NCI-H345 treated with DMSO at 0.1 percent for 48 hours (cell line): ENCODE measurements around the gene PDIA5.

ENCODE experiments used
- DNase-seq: peaks from one replicate; lab custom pipeline; 2025; ENCODE audit not compliant: unreplicated experiment; lab: John Stamatoyannopoulos, UW

Gene PDIA5

DNA sequence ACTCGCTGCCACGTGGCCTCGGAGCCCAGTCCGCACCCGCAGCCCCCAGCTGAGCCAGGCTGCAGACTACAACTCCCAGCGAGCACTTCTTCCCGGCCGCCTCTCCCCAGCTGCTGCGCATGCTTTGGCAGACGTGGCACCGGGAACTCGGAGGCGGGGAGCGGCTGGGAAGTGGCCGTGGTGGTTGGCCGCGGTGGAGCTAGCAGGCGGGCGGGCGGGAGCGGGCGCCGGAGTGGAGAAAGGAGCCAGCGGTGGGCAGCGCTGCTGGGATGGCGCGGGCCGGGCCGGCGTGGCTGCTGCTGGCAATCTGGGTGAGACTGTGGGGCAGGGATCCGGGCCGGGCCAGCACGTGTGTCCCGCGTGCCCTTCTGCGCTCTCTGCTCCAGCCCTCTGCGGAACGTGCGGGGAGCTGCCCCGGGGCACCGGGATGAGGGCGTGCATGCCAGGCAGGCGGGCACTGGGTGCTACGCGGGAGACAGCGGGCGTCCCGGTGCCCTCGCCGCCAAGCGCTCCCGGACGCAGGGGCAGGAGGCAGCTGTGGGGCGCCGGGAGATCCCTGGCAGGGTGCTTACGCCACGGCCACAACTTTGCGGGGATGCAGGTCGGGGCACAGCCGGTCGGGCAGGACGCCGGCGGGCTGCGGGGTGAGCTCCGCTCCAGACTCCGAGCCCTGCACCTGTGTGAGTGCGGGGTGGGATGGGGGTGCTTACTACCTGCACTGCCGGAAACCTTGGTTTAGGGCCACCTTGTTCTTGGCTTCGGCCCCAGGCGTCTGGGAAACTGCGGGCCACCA lies at the start of gene PDIA5:
TSS of gene PDIA5 (plus strand) at position 130 of the 793 bp plus-strand sequence. CDS start at position 270, 140 bp downstream.
- peak; percentile 40 for DNase-seq

GRCh38 chr3:123018683-123019082 lies 48.1 kb upstream of the PDIA5 start:
- DNase-seq: no peak

- DNase-seq: no peak
These were observed 47.7 kb upstream of the PDIA5 start for GRCh38 chr3:123019161-123019560.

- no peak for DNase-seq
These were observed 47.2 kb upstream of the PDIA5 start for GRCh38 chr3:123019591-123019990.

- no peak for DNase-seq
These were observed 46.1 kb upstream of the PDIA5 start for GRCh38 chr3:123020709-123021108.

- DNase-seq: no peak
These were observed 45.4 kb upstream of the PDIA5 start for GRCh38 chr3:123021388-123021787.

DNA sequence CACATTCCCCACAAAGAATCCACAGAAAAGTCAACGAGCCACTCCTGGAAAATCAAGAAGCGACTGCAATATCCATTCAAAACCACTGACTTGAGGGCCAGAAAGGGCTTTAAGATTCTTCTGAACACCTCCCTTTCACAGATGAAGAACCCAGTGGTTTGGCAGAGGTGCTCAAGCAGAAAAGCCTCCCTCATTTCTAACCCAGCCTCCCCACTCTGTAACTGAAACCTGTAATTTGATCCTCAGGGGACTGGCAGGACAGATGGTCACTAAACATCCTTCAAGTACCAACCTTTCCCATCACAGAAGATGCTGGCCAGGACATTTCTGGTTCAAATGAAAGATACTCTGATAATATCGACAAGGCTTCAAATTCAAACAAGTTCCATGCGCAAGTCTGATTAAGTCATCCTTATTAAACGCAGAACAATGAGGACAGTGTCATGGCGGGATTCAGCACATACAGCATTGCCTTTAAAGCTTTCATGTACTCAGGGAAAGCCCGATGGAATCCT lies 44.8 kb upstream of the PDIA5 start:
- no peak for DNase-seq

- DNase-seq: no peak
These were observed 42.8 kb upstream of the PDIA5 start for GRCh38 chr3:123024056-123024455.

DNA sequence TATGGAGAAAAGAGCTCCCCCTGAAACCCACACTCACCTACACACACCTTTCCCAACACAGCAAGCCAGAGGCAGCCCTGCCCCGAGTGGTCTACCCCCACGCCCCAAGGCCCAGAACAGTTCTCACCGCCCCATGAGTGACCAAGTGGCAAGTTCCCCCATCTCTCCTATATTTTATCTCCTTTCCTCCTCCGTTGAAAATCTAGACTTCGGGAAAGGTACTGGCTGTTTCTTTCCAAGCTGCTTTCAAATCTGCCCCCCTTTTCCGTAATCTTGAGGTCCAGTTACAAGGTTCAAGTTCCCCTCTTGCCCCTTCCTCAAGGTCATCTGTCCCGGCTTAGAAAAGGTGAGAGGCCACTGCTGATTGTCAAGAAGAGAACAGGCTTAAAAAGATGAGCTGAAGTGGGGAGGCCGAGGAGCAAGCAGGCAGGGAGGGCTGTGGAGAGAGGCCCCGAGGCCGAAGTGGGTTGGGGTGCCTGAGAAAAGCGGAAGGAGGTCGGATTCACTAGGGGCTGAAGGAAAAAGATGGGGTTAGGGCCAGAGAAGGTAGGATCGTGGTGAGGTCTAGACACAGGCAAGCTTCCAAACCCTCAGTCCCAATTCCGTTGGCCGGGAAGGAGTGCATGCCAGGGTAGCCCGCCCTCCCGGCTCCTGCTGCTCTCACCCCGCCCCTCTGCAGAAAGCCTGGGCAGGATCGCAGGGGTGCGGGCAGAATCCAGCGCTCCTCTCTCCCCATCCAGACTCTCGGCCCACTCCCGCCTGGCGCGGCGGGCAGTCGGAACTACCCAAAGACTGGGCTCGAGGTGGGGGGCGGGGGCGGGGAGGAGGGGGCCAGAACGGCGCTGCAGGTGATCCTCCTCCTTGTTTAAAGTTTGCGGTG lies 40.9 kb upstream of the PDIA5 start:
- DNase-seq: no peak

DNA sequence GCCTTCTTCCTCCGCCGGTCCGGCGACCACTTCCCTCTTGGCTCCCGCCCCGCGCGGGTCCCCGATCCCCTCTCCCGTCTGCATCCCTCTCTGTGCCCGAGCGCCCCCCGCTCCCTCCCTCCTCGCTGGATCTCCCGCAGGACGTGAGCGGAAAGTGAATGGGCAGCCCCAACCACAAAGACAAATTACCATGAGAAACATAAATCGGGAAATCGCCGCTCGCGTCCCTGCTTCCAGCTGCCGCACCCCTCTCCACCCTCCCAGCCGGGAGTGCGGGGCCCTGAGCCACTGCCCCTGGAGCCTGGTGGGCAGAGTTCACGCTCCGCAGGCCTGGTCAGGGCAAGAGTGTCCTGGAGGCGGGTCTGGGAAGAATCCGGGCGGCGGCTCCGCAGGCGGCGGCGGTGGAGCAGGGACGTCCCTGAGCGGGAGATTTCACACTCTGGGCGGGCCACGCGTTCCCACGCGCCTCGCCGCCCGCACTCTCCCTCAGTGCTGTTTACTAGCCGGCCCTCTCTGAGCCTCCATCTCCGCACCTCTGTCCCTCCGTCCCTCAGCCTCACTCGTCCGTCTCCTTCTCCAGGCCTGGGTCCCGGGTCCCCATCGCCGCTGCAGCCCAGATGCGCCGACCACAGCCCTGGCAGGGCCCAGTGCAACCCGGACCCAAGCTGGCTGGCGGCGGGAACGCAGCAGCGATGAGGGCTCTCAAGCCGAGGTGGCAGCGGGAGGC lies 40.1 kb upstream of the PDIA5 start:
- DNase-seq: no peak

- DNase-seq: no peak
These were observed 39.3 kb upstream of the PDIA5 start, which contains the start of gene SEMA5B for GRCh38 chr3:123027292-123028232. SEMA5B (minus strand) TSS chr3:123027763; CDS start chr3:122961263, 66,500 bp downstream.

DNA sequence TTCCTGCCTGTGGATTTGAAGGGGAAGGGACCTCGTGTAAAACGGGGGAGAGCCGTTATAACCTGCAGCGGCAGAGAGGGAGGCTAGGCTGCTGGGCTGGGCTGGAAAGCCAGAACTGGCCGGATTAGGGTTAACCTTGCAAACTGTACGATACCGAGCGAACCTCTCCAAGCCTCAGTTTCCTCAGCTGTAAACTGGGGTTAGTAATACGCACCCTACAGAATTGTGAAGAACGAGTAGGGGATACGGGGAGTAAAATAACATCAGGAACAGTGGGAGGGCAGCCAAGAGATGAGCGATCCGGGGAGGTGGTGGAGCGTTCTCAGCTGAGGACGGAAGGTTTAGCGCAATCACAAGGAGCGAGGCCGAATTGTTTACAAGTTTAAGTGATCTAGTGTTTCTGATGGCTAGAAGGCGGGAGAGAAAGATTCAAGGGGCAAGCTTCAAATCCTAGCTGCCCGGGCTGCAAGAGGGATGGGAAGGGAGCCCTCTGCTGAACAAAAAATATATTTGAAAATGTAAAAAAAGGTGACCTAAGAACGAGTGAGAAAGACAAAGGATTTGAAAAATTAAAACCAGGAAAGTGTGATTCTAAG lies 38.5 kb upstream of the PDIA5 start:
- peak; percentile 40 for DNase-seq

- DNase-seq: no peak
These were observed 35.8 kb upstream of the PDIA5 start for GRCh38 chr3:123031051-123031450.

- DNase-seq: no peak
These were observed 34.8 kb upstream of the PDIA5 start for GRCh38 chr3:123032057-123032456.

- DNase-seq: no peak
These were observed 32.7 kb upstream of the PDIA5 start for GRCh38 chr3:123034120-123034519.

- DNase-seq: no peak
These were observed 31.8 kb upstream of the PDIA5 start for GRCh38 chr3:123034996-123035395.

DNA sequence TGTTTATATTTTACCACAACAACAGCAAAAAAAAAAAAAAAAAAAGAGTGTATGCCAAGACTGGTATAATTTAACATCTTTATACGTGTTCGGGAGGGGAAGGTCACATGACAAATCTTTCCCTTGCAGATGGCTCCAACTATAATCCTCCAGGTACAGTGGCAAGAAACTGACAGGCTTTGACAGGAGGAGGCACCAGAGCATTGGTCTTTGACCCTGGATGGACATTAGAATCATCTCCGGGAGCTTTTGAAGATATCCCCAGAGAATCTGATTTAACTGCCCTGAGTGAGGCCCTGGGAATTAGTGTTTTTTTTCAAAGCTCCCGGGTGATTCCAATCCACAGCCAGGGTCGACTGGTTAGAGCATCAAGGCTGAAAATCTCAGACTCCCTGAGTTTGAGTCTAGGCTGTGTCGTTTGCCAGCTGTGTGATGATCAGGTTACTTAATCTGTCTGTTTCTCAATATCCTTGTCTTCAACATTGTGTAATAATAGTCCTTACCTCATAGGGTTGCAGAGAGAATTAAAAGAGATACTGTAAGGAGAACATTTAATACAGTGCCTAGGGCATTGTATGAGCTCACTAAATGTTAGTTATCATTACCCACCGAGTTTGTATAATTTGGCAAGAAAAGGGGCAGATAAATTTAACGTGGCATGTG lies 30.3 kb upstream of the PDIA5 start:
- no peak for DNase-seq

DNA sequence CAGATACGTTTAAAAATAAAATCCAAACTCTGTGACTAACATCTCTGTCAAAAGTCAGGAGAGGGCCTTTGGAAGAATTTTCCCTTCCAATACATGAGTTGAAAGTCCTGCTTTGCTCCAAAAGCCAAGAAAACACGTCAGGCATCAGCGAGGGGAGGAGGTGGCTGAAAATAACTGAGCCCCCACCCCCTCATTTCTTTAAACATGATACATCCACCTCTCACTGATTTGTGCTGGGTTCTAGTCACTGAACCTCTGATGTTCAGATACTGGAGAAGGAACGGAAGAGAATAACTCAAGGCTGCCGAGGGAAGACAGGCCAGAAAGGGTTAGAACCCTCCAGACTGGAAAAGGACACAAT lies 29.8 kb upstream of the PDIA5 start:
- no peak for DNase-seq

- no peak for DNase-seq
These were observed 28.1 kb upstream of the PDIA5 start for GRCh38 chr3:123038751-123039150.
